Ovary (tissue), 3 donors: ENCODE measurements around the gene TPRG1L.

Experiments
- EP300 ChIP-seq: sonication (generic); formaldehyde crosslinking; IDR thresholded peaks from one replicate; pipeline ENCODE4 v1.6.1; 2017; ENCODE audit warnings: antibody characterized with exemption
- POLR2A ChIP-seq: fragments of 450-650 bp; IDR thresholded peaks from one replicate; pipeline ENCODE4 v1.6.1; 2017; ENCODE audit warnings: antibody characterized with exemption, mild to moderate bottlenecking, moderate library complexity
- TF ChIP-seq, protein P1 (sequence below), 3 donors: fragments of 450-650 bp in 2 of 3; fragments of 200-600 bp in 1 of 3; IDR thresholded peaks; one replicate each; pipeline versions ENCODE4 v1.5.1 to v1.8.0; 2016 to 2022; ENCODE audit warnings: antibody characterized with exemption in 3 of 3, mild to moderate bottlenecking in 1 of 3
- donor health status: DM: no; HTN: no; CAD: no.

GRCh38 chr1:3668148-3668547 lies 43.3 kb downstream of the TPRG1L start:
- TF ChIP-seq, protein P1, sequence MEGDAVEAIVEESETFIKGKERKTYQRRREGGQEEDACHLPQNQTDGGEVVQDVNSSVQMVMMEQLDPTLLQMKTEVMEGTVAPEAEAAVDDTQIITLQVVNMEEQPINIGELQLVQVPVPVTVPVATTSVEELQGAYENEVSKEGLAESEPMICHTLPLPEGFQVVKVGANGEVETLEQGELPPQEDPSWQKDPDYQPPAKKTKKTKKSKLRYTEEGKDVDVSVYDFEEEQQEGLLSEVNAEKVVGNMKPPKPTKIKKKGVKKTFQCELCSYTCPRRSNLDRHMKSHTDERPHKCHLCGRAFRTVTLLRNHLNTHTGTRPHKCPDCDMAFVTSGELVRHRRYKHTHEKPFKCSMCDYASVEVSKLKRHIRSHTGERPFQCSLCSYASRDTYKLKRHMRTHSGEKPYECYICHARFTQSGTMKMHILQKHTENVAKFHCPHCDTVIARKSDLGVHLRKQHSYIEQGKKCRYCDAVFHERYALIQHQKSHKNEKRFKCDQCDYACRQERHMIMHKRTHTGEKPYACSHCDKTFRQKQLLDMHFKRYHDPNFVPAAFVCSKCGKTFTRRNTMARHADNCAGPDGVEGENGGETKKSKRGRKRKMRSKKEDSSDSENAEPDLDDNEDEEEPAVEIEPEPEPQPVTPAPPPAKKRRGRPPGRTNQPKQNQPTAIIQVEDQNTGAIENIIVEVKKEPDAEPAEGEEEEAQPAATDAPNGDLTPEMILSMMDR (IDR thresholded peaks at IDR 0.05), result no peak
- TF ChIP-seq POLR2A (no peak), EP300 (no peak)
